Fibroblast of skin of left quadriceps (primary cell): ENCODE measurements around the gene ZC3H14.
A peak's percentile ranks its signal among the peaks of the same experiment; 100 is the strongest.

Source experiments
- DNase-seq, 2 experiments: peaks; one replicate each; pipeline ENCODE4 v3.0.0-alpha.2; 2013; ENCODE audit warnings: low read depth in 2 of 2

Gene ZC3H14

DNA sequence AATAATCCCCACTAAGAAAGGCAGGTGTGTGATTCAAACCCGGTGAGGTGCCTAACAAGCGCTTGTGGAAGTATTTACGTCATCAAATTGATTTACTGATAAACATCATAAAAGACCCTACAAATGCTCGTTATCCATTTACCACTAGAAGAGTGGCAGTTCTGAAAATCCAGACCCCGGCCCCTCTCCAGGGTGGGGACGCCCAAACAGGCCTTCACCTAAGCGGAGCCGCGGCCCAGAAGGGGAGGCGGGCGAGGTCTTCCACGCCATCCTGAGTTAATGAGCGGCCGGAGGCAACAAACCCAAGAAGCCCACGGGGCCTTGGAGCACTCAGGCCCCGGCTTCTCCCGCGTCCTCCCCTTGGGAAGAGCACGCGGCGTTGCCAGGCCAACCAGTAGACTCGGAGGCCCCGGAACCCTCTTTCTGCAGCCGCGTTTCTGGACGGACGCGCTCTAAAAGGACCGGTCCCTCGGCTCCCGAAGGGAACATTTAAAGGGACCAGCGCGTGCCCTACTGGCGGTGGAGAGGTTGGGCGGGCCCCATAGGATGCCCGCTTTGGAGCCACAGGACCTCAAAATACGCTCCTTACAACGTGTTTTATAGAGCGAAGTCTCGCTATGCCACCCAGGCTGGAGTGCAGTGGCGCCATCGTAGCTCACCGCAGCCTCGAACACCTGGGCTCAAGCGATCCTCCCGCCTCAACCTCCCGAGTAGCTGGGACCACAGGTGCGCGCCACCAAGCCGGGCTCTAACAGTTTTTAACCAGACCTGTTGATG is 11.6 kb upstream of the ZC3H14 start:
- peak; percentile 68 to 71 for DNase-seq

DNA sequence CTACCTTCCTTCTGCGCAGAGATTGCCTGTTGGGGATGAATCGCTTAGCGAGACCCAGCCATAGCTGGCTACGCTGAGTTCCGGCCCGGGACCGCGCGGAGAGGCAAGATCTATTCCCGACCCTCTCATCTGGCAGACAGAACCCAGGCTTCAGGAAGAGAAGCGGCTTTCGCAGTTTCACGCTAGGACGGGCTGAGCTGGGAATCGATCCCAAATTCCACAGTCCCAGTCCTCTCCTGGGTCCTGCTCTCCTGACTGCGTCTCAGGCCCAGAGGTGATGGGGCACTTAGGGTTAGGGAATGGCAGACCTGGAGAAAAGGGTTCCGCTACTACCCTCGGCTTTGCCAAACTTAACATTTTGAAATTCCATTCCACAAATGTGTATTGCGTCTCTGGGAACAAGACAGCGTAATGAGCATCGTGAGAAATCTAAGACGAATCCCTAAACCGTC is 10.8 kb upstream of the ZC3H14 start:
- no peak for DNase-seq

DNA sequence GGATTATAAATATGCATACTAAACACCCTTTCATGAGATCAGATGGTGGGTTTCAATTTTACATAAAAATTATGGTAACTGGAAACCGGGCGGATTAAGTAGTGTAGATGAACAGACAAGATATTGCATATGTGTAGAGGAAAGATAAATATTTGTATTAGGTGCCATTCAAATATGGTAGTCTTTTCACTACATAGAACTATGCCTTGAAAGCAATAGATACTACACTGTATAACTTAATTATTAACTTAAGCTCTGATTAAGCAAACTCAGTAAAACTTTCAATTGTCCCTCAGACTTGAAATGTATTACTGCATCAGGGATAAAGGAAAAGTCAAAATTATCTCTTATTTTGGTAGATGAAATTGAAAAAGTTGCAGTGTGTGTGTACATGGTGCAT is 10.0 kb upstream of the ZC3H14 start:
- DNase-seq = no peak

DNA sequence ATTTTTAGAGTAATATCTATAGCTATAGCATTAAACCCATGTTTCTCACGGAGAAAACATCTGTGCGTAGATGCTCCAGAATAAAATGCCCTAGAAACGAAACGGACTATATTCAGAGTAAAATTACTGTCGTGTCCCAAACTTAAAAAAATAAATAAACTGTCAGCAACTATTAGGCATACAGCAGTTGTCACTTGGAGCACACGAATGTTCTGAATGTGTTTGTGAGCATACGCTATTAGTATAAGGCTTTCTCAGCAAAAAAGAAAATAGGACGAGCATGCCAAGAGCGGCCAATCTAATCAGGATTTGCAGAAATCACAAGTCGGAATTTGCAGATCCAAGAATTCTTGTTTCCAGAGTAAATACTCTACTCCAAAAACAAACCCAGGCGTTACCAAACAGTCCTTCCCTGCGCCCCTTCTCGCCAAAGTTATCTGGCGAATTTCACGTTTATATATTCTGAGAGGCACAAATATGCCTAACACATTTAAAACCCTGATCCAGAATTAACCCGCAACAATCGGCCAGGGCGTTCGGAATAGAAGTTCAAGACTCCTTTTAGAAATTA is 8.9 kb upstream of the ZC3H14 start:
- DNase-seq = no peak

DNA sequence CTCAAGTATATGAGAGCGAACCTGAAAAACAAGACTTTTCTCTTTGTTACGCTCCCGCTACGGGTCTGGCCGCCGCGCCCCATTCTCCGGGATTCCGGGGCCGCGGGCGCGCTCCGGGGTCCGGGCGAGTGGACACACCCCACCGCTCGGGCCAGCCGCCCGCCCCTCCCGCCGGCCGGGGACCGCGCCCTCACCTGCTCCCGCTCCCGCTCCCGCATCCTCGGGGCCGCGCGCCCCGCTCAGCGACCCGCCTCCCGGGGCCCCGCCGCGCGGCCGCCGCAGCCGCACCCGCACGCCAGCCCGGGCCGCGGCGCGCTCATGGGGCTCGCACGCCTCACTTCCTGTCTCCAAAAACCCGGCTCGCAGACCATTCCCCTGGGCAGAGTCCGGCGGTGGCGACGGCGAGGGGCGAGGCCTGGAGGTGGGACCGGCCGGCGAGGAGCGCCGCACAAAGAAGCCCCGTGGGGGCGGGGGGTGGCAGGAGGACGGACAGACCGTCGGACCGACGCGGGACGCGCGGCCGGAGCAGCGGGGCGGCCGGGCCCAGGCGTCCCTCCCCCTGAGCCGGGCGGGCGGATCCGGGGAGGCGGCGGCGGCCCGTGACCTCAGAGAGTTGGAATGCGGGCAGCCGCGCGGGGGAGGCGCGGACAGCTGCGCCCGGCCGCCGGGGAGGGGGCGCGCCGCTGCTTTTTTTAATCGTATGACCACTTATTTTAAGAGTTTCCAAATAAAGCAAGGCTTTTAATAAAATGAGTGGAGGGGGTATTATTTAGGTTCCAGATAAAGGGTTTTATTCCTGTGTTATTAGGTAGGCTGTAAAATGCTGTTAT is 8.2 kb upstream of the ZC3H14 start, which contains the start of gene PTPN21:
Gene PTPN21, minus strand, starts transcription at position 551 of the 830 bp plus-strand sequence. CDS start 4,590 bp downstream, outside the sequence.
- peak in 1 of 2 experiments; percentile 31 for DNase-seq

DNA sequence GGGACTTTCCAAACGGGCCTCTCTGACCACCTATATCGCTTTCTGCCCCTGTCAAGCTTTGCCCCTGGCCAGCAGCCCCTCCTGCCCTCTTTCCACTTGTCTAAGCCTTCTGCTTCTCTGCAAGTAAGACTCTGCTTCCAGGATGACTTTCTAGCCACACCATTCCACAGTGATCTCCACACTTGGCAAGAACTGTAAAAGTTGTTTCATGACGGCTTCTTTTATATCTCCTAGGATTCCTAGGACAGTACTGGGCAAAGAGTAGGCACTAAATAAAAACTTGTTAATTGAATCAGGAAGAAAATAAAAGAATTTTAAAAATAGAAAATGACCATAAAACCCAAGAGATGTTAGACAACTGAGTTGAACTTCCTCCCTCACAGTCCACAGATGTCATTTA is 6.3 kb upstream of the ZC3H14 start:
- DNase-seq = no peak

DNA sequence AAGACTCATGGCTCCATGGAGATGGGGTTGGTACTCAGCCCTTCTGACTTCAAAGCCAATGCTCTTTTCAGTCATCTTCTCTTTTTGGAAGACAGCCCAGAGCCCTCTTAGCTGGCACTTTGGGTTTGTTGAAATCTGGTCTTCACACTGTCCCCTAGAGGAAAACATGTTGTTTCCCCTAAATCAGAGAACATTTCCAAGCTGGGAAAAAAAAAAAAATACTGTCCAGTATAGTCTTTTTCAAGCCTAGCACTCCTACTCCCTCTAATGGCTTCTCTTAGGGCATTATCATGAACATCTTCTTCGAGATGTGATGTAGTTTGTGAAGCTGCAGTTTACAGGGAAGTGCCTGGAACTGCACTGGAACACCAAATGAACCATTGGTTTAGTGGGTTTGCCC is 3.0 kb upstream of the ZC3H14 start:
- peak; percentile 43 to 50 for DNase-seq

DNA sequence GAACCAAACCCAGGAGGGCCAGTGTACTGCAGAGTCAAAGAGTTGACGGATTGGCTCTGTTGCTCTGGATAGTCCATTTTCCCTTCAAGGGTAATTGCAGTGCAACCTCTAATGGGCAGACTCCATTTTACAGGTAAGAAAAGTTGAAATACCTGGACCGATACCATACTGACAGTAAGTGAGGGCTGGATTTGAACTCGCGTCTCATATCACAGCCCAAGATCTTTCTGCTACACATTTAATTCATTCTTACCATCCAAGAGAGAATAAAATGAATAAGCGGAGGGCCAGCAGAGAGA is 356 bp upstream of the ZC3H14 start:
- no peak for DNase-seq

DNA sequence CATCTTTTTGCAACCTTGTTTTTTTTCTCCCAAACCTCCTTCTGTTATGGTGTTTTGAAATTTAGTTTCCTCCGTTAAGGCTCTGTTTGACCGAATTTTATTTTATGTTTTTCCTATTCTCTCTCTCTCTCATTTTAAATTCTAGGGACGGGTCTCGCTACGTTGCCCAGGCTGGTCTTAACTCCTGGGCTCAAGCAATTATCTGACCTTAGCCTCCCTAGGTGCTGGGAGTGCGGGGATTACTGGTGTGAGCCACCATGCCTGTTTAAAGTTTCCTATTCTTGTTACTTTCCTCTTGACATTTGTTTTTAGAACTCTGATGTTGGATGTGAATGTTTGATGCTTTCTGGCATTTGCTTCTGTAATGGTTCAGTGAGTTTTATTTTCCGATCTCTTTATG is 1.0 kb downstream of the ZC3H14 start:
- no peak for DNase-seq

DNA sequence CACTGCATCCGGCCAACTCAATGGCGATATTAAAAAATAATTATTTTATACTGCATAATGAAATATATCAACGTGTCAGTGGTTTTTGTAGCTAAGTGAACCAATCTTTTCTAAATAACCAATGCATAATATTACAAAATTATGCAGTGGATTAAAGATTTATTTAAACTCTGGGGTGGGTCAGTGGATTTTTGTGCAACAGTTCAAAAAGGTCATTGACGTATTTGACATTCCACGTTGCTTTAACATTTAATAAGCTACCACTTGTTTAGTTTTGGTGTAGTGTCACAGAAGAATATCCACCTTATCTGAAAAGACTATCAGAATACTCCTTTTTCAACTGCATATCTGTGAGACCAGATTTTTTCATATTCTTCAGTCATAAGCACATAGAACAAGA is 2.6 kb downstream of the ZC3H14 start:
- DNase-seq = no peak

DNA sequence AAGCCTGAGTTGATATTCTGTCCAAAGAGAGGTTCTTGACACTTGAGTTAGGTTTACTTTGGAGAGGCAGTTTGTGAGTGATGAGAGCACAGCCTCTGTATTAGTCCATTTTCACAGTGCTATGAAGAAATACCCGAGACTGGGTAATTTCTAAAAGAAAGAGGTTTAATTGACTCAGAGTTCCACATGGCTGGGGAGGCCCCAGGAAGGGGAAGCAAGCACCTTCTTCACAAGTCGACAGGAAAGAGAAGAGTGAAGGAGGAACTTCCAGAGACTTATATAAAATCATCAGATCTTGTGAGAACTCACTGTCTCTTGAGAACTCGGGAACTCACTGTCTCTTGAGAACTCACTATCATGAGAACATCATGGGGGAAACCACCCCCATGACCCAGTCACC is 5.4 kb downstream of the ZC3H14 start:
- DNase-seq = no peak

DNA sequence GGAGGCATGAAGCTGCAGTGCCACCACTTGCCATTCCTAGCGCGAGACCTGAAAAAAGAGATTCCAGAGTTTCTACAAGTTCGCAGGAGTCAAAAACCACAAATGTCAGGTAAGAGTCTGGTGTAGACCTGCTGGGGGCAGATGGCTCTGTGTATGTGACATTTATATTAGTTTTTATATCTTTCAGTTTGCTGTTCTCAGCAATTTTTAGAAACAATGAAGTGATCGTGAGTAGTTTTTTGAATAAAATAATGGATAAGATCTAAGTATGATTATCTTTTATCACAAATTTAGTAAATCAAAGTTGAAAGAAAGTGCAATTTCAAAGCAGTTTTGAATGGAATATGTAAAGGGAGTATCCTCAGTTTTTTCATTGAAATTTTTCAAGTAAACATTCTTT is 9.3 kb downstream of the ZC3H14 start:
- no peak for DNase-seq

DNA sequence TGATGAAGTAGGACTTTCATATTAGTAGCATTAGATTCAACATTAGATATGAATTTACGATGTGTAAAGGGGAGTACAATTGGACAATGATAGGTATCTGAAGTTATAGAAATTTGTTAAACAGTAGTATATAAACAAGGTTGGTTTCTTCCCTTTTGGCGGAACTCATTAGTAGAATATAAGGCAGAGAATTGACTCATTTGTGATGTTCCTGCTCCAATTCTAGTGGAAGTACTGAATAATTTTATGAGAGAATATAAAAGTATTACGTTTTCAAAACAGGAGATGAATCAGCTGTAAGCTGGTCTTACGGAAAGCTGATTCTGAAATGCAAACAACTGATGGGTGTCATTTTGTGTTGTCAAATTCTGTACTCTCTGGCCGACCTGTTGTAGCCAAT is 13.4 kb downstream of the ZC3H14 start:
- DNase-seq = no peak

DNA sequence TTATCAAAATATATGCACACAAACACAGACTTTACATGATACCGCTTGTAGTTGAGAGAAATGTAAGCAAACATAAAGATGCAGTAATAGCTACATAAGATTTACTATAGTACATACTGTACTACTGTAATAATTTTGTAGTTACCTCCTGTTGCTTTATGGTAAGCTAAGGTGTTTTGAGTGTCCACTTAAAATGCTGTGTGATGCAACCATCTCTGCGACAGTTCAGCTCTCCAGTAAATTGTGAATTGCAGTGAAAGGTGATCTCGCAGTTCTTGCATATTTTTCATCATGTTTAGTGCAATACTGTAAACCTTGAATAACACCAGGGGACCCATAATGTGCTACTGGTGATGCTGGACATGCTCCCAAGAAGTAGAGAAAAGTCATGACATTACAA is 21.6 kb downstream of the ZC3H14 start:
- DNase-seq = no peak

DNA sequence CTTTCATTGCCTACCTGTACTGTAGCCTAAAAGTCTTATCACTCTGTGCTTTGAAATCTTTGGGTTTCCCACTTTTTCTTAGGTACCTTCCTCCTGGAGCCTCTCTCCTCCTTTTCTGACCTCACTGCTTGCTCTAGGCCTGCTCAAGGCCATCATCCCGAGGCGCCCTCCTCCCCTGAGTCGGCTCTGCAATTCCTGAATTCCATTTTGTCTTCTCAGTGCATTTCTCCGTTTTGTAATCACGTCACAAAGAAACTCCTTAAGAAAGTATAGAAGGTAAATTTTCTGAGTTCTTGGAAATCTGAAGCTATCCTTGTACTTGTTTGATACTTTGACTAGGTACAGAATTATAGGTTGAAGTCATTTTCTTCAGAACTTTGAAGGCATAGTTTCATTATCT is 25.2 kb downstream of the ZC3H14 start:
- DNase-seq = no peak

DNA sequence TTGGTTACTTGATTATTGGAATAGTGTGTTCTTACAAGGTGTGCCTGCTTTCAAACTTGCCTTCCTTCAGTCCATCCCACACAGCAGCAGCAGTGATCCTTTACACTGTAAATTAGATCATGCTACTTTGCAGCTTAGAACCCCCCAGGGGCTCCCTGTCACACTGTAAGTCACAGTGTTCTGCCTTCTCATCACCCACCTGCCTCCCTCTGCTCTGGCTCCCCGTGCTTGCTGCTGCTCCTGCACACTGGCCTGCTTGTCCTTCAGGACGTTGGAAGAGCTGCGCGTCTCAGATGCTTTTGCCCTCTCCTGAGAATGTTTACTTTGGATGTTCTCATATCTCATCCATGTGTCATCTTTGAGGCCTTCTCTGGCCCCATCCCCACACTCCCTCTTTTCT is 27.3 kb downstream of the ZC3H14 start:
- no peak for DNase-seq

DNA sequence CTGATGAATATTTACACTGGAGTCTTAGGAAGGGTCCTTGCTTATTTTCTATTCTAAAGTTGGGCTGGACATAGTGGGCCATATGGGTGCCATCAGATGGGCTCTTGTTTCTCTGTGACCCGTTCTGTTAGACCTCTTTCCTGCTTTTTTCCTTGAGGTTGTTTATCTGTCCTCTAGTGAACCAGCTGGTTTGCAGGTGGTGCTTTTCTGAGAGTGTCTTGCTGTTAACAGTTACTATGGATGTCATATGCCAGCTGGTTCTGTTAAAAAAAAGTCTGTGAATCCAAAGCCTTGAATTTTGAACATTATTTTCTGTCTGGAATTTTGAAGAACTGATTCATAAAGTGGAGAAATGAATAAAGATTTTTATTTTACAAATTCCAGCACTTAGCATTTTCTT is 29.2 kb downstream of the ZC3H14 start:
- DNase-seq = no peak

DNA sequence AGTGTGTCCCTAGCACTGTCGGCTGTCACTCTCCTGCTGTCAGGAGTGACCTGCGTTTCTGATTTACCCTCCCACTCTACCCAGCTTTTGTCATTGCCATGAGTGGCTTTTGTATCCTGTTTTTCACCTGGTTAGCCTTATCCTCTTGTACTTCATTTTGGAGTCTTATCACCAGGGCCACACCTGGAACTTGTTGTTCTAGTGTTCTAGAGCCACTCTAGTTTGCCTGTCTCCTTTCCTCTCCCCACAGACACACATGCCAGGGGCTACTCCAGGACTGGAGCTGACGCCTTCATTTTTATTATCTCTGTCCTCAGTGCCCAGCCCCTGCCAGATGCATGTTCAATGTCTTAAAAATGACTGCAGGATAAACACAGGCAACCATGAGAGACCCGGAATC is 34.2 kb downstream of the ZC3H14 start:
- no peak for DNase-seq

DNA sequence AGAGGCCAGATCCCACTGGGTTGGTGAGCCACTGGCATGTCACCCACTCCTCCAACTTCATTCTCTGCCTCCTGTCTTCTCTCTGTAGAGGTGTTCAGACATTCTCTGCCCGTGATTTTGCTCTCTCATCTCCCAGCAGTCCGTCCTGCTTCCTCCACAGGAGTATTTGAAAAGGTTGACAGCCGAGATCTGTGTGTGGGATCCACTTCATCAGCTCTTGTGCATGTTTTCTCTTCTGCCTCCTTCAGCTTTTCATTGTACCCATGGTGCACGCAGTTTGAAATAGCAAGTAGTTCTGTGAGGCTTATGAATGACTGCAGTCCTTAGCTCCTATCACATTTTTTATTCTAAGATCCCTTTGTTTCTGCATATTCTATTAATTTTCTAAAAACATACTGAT is 34.8 kb downstream of the ZC3H14 start:
- DNase-seq = no peak

DNA sequence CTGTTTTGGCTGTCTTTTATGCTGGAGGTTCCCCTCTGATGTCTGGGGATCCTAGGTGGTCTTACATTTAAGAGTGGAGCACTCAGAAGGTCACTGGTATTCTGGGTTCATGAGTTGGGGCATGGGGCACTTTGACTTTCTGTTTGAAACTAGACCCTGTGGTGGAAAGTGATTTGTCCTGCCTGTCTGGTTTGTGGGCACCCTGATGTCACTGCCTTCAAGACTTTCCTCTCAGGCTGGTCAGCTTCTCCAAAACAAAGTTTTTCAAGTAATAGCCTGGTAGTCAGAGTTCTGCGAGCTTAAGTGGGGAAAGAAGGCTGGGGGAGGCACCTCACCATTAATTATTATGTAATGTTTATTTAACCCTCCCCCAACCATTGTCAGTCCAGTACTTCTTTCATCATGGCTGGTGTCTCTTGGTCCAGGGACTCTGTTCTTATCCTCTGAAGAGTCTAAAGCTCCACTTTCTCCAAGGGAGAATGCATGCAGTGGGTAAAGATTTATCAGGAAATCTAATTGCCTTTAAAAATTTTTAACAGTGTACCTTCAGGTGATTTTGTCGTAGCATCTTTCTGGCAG is 35.3 kb downstream of the ZC3H14 start:
- DNase-seq = no peak

DNA sequence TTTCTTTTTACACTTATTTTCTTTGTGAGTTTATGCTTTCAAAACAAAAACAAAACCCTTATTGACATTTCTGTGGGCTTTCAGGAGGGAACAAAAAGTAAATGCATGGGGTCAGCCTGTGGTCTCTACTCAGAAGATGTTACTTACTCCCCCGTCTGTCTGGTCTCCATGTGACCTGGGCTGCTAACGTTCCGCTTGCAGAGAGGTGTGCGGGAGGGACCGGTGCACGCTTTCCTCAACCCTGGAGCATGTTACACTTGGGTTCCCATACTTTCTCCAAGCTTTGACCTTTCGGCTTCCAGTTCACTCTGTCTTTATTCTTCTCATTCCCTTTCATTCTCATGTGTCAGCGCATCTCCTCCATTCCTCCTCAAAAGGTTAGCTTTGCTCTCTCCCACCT is 36.5 kb downstream of the ZC3H14 start:
- DNase-seq = no peak

DNA sequence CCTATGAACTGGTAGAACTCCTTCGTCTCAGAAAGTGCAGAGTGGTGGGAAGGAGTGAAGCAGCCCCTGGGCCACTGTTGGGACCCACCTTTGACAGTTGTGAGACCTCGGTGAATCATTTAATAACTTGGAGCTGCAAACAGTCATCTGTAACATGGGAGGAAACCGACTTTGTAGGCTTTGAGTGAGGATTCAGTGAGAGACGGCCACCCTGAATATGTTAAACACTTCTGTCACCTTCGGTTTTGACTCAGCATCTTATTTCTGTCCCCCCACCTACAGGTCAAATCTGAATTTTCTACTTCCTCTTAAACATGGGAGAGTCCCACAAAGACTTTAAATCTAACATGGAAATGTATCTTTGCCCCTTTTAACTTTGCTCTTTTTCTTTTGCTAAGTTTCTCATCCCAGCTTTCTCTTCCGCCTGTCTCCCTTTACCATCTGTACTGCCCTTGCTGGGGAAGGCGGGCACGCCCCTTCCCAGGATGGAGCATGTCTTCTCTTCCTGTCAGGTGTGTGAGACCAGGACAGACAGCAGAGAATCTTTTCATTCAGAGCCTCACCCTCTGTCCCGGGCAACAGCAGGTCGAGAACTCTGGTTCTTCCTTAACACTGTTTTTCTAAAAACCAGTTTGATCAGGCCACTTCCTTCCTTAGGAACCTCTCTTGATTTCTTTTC is 37.1 kb downstream of the ZC3H14 start:
- no peak for DNase-seq
